Fibroblast of the conjunctiva (primary cell): ENCODE measurements around the gene PABPN1.

Experiments used
- DNase-seq: peaks from one replicate; pipeline ENCODE4 v3.0.0-alpha.2; 2010; ENCODE audit warnings: low read depth

The PABPN1 gene

DNA sequence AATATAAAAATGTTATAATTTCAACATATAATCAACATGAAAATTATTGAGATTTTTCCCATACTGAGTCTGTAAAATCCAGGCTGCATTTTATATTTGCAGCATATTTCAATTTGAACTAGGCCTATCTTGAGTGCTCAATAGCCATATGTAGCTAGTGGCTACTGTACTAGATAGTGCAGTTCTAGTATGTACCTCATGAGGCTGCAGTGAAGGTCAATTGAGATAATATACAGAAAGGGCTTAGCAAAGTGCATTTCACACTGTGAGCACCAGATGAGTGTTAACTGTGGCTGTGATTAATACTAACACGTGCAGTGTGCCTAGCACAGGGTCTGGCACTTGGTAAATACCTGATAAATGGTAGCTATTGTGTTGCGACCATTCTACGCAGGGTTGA is 36.8 kb downstream of the PABPN1 start:
- no peak for DNase-seq

GRCh38 chr14:23358553-23359166 is 37.4 kb downstream of the PABPN1 start:
- no peak for DNase-seq

DNA sequence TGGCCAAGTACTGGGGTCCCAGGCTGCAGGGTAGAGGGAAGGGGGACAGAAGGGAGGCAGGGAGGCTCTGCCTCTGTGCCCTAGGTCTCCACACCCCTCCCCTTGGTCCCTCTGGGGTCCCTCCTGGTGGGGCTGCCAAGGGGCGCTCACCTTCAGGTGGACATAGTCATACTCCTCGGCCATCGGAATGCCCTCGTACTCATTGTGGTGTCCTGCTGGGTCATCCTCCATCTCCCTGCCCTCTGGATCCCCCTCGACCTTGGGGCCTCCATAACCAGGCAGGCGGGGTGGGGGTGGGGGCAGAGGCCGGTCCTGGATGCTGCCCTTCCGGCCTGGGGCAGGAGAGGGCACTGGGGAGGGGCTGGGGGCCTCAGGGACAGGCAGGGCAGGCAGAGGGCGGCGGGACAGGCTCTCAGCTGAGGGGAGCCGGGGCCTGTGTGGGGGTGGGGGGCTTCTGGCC is 37.9 kb downstream of the PABPN1 start:
- DNase-seq, result no peak

DNA sequence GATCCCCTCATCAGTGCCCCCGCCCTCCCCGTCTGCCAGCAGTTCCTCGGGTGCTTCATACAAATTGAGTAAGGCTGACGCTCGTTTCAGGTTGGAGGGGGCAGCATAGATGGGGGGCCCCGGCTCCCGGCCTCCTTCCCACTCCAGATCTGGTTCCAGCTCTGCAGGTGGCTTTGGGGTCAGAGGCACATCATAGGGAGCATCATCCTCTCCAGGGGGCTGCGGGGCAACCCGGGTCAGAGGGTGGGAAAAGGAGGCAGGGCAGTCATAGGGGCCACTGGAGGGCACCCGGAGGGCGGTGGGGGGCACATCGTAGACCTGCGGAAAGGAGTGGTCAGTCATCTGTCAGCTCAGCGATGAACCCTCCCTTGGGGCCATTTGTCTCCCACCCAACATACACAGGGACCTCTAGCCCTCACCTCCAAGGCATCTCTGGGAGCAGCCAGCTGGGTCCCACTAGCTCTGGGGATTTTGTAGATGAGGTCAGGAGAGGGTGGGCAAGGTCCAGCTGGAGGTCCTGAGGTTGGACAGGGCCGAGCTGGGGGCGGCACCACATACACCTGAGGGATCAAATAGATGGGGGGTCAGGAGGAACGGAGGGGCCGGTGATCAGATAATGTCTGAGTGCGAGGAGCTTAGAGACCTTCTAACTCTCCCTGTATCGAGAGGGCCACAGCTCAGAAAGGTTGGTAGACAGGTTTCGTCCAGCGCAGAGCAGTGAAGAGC is 38.6 kb downstream of the PABPN1 start:
- DNase-seq, result no peak

GRCh38 chr14:23360496-23360895 is 39.2 kb downstream of the PABPN1 start:
- DNase-seq, result no peak

GRCh38 chr14:23361320-23361719 is 40.1 kb downstream of the PABPN1 start:
- DNase-seq, result peak; percentile 38

DNA sequence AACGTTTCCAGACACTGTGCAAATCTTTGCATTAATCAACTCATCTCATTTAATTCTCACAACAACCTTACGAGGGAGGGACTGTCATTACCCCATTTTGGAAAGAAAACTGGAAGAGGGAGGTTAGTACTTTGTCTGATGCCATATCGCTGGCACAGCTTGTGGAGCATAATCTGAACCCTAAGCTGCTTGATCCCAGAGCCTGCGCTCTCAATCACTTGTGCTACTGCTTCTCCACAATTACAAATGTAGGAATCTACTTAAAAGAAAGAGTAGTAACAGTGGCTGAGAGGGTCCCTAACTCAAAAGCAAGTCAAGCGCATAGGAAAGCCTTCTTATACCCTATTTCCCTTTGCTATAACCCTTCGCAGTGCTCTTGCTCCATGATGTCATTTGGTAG is 40.5 kb downstream of the PABPN1 start:
- DNase-seq, result no peak

- no peak for DNase-seq
Observed at GRCh38 chr14:23362200-23362599, 40.9 kb downstream of the PABPN1 start.

- DNase-seq, result no peak
Observed at GRCh38 chr14:23364164-23365035, 43.1 kb downstream of the PABPN1 start.

- no peak for DNase-seq
Observed at GRCh38 chr14:23365036-23365731, 43.9 kb downstream of the PABPN1 start, which contains the start of gene EFS. EFS (minus strand) TSS chr14:23365172; CDS start chr14:23365025, 147 bp downstream.

GRCh38 chr14:23365732-23366425 is 44.6 kb downstream of the PABPN1 start:
- peak; percentile 34 for DNase-seq

- no peak for DNase-seq
Observed at GRCh38 chr14:23366426-23366921, 45.2 kb downstream of the PABPN1 start.

DNA sequence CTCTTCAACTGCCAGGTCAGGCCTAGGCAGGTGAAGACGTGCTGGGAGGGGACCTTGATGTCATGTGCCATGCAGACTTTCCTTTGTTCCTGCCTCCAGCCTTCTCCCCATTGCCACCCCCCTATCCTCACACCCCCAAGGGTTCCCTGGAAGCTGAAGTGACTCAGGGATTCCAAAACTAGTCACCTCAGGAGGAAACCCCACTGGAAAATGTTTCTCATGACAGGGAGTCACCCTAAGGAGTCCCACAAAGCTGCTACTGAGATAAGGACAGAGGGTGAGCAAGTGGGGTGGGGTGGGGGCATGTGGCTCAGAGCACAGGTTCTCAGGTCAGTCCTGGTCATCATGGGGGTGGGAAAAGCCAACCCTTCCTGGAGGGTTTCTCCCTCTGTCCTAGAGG is 49.0 kb downstream of the PABPN1 start:
- no peak for DNase-seq

GRCh38 chr14:23371865-23372264 is 50.6 kb downstream of the PABPN1 start:
- no peak for DNase-seq

DNA sequence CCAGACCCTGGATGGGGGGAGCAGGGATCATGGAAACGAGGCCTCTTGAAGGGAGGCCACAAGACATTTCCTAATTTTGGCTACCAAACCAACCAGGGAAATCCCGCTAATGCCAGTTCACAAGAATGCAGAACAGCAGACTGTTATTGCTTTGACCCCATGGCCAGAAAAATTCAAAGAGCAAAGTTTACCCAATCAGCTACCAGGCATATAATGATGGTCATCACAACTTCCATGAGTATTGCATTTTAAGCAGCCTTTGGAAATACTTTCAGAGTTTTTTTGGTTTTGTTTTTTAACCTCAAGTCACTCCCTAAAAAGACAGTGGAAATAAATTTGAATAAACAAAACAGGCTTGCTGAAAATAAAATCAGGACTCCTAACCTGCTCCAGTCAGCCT is 51.3 kb downstream of the PABPN1 start, which contains the start of gene IL25:
TSS of gene IL25 (plus strand) at position 301 of the 400 bp plus-strand sequence.
- DNase-seq, result no peak

DNA sequence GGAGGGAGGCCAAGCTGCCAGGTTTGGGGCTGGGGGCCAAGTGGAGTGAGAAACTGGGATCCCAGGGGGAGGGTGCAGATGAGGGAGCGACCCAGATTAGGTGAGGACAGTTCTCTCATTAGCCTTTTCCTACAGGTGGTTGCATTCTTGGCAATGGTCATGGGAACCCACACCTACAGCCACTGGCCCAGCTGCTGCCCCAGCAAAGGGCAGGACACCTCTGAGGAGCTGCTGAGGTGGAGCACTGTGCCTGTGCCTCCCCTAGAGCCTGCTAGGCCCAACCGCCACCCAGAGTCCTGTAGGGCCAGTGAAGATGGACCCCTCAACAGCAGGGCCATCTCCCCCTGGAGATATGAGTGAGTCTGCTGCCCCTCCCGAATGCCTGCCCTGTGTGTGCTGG is 51.8 kb downstream of the PABPN1 start:
- DNase-seq, result no peak
